OCI-LY7 (cell line): ENCODE data around the gene DDX42. TPM values are rescaled to one million over a fixed set of nuclear protein-coding genes. Genes with fewer than 3 reads are reported as not detected.

Experiments used
- BruUV-seq: library from RNA; stranded (reverse); fragments of 400-500 nt; replicated peaks from 2 replicates; lab custom pipeline; 2021; lab: Mats Ljungman, UMichigan
- CTCF ChIA-PET: fragments of 300-600 bp; sonication (Branson Sonifier 250); formaldehyde crosslinking; loops from one replicate; lab custom pipeline; 2022; ENCODE audit warnings: antibody characterized with exemption; ENCODE audit not compliant: unreplicated experiment; lab: Charles Lee
- POLR2A ChIA-PET: fragments of 300-600 bp; sonication (Branson Sonifier 250); formaldehyde crosslinking; loops from one replicate; lab custom pipeline; 2022; ENCODE audit warnings: antibody characterized with exemption; lab: Charles Lee
- DNase-seq: peaks from one replicate; pipeline ENCODE4 v3.0.0-alpha.2; 2015; ENCODE audit warnings: low spot score
- H2AFZ ChIP-seq: fragments of 200-600 bp; sonication (generic), shearing (Covaris generic); 2 replicates; pipeline ENCODE4 v1.6.1; 2014; ENCODE audit warnings: mild to moderate bottlenecking, antibody characterized with exemption, low read length, moderate library complexity
- H3K27ac ChIP-seq: fragments of 200-600 bp; sonication (generic); 2 replicates; pipeline ENCODE4 v1.5.1; 2014; ENCODE audit warnings: mixed run types, low read depth, mild to moderate bottlenecking, moderate library complexity, low read length, inconsistent platforms; ENCODE audit not compliant: poor library complexity, severe bottlenecking
- H3K36me3 ChIP-seq: fragments of 200-600 bp; sonication (generic); 2 replicates; pipeline ENCODE4 v1.6.1; 2014; ENCODE audit warnings: mild to moderate bottlenecking, antibody characterized with exemption, low read length, moderate library complexity, mixed read lengths; ENCODE audit not compliant: insufficient read depth
- H3K4me1 ChIP-seq: fragments of 200-600 bp; sonication (generic); 2 replicates; pipeline ENCODE4 v1.5.1; 2014; ENCODE audit warnings: mild to moderate bottlenecking, low read length; ENCODE audit not compliant: insufficient read depth, poor library complexity, severe bottlenecking
- H3K4me2 ChIP-seq: fragments of 200-600 bp; sonication (generic); 2 replicates; pipeline ENCODE4 v1.6.1; 2014; ENCODE audit warnings: mild to moderate bottlenecking, low read length
- H3K4me3 ChIP-seq: fragments of 200-600 bp; sonication (generic); 2 replicates; pipeline ENCODE4 v1.5.1; 2014; ENCODE audit warnings: mild to moderate bottlenecking, low read depth, low read length; ENCODE audit not compliant: poor library complexity, severe bottlenecking
- H3K79me2 ChIP-seq: fragments of 200-600 bp; sonication (generic); 2 replicates; pipeline ENCODE4 v1.6.1; 2016; ENCODE audit warnings: low read depth, mild to moderate bottlenecking, low read length, moderate library complexity, mixed read lengths; ENCODE audit not compliant: insufficient read depth
- H3K9me2 ChIP-seq: fragments of 200-600 bp; sonication (generic); 2 replicates; pipeline ENCODE4 v1.6.1; 2016; ENCODE audit warnings: mild to moderate bottlenecking, low read length, mixed read lengths; ENCODE audit not compliant: insufficient read depth
- H3K9me3 ChIP-seq: fragments of 200-600 bp; sonication (generic); 2 replicates; pipeline ENCODE4 v1.6.1; 2014; ENCODE audit warnings: mild to moderate bottlenecking, mixed run types, low read length, mixed read lengths
- H4K20me1 ChIP-seq: fragments of 200-600 bp; sonication (generic); 2 replicates; pipeline ENCODE4 v1.6.1; 2014; ENCODE audit warnings: mild to moderate bottlenecking, antibody characterized with exemption, low read length, moderate library complexity, mixed read lengths; ENCODE audit not compliant: insufficient read depth
- CTCF ChIP-seq: fragments of 200-600 bp; sonication (generic); conservative IDR thresholded peaks from 2 replicates; pipeline ENCODE4 v1.5.1; 2014; ENCODE audit warnings: mild to moderate bottlenecking, antibody characterized with exemption, low read length, moderate library complexity, mixed read lengths
- EZH2phosphoT487 ChIP-seq: fragments of 200-600 bp; sonication (generic); IDR thresholded peaks from 2 replicates; pipeline ENCODE4 v1.6.1; 2018; ENCODE audit warnings: low read depth, borderline replicate concordance, mild to moderate bottlenecking, mixed run types, antibody characterized with exemption, low read length, moderate library complexity, mixed read lengths
- intact Hi-C: fragments of 100-400 bp; cut with micrococcal nuclease; formaldehyde crosslinking; loops from one replicate; pipeline ENCODE4 v1.10.0; 2022; ENCODE audit not compliant: unreplicated experiment
- total RNA-seq, 2 experiments: library from RNA; depleted of rRNA in 1 of 2; stranded (reverse); fragments of >200 nt in 1 of 2; shearing (Covaris generic) in 1 of 2; gene quantifications; 2 replicates each; pipeline ENCODE4 v1.2.3, GENCODE V29; 2014 to 2022

DDX42 gene
- total RNA-seq, 2 experiments from 2014 or later, result 85.1 to 145 TPM

- no TSS peak for BruUV-seq
- CTCF ChIA-PET, result interaction anchor here (0.7 kb wide), 1 partner anchor 140 kb away, joined by 3 read pairs; no protein-coding TSS in a partner anchor
- H3K36me3 ChIP-seq, result peaks cover 69% of the 10 kb centered on the region
- H3K4me2 ChIP-seq, result peak within 1 kb of the TSS; percentile 83
- peaks cover 92% of the 10 kb centered on the region for H3K79me2 ChIP-seq
- H2AFZ ChIP-seq, result peak within 1 kb of the TSS; percentile 65; the same call in 1 of the 2 replicates
- peaks cover 31% of the 10 kb centered on the region for H3K4me1 ChIP-seq
- no peaks in the 10 kb centered on the region for H3K9me3 ChIP-seq
- H3K4me3 ChIP-seq, result peak within 1 kb of the TSS; percentile 90
- no peaks in the 10 kb centered on the region for H3K9me2 ChIP-seq
- peak within 1 kb of the TSS; percentile 93 for H3K27ac ChIP-seq
- intact Hi-C loops, result loop anchor here (1.0 to 10.0 kb wide), 7 partner anchors 32 to 219 kb away; partner anchors contain the start of genes DCAF7, FTSJ3, MAP3K3 and PSMC5
- peak; percentile 99 for DNase-seq
- POLR2A ChIA-PET, result interaction anchor here (0.7 to 2.6 kb wide), 10 partner anchors 8 to 72 kb away, joined by 3 to 11 read pairs (median 4); no protein-coding TSS in a partner anchor
- peaks cover 35% of the 10 kb centered on the region for H4K20me1 ChIP-seq
- TF ChIP-seq CTCF, result no peak
- no peak for TF ChIP-seq EZH2phosphoT487
Observed at GRCh38 chr17:63773272-63774140, 464 bp upstream of the DDX42 start, which contains the start of gene CCDC47. CCDC47 (minus strand) TSS chr17:63773597; CDS start chr17:63766175, 7,422 bp downstream.

- peak overlapping the region; percentile 90 for H3K4me3 ChIP-seq
- no peaks in the 10 kb centered on the region for H3K9me3 ChIP-seq
- TF ChIP-seq EZH2phosphoT487 (no peak), CTCF (no peak)
- DNase-seq, result peak; percentile 49
- intact Hi-C loops, result loop anchor here (10.0 kb wide), 2 partner anchors 150 to 220 kb away; partner anchors contain the start of genes DCAF7 and MAP3K3
- peaks cover 31% of the 10 kb centered on the region for H3K4me1 ChIP-seq
- H3K36me3 ChIP-seq, result peaks cover 73% of the 10 kb centered on the region
- H4K20me1 ChIP-seq, result peaks cover 35% of the 10 kb centered on the region
- H3K27ac ChIP-seq, result peak overlapping the region; percentile 93
- POLR2A ChIA-PET, result interaction anchor here (0.8 to 2.0 kb wide), 5 partner anchors 8 to 76 kb away, joined by 3 to 5 read pairs (median 4); no protein-coding TSS in a partner anchor
- peaks cover 92% of the 10 kb centered on the region for H3K79me2 ChIP-seq
- BruUV-seq, result no TSS peak
- no peaks in the 10 kb centered on the region for H3K9me2 ChIP-seq
- CTCF ChIA-PET, result no interaction called here
- no peak overlapping the region for H2AFZ ChIP-seq
- H3K4me2 ChIP-seq, result peak overlapping the region; percentile 80
Observed at GRCh38 chr17:63774969-63775265, 947 bp downstream of the DDX42 start.
